Peyer's patch (tissue), 4 donors: ENCODE results near the gene SKAP1.

Experiments
- CTCF ChIP-seq, 6 experiments: fragments of 450-650 bp in 4 of 6; fragments of 200-600 bp in 2 of 6; sonication (generic) in 1 of 6; IDR thresholded peaks; one replicate each; pipeline ENCODE4 v1.5.1; 2017 to 2019; ENCODE audit warnings: antibody characterized with exemption in 6 of 6, mild to moderate bottlenecking in 3 of 6, moderate library complexity in 1 of 6
- POLR2A ChIP-seq, 2 donors: fragments of 450-650 bp; IDR thresholded peaks; one replicate each; pipeline ENCODE4 v1.5.1; 2017; ENCODE audit warnings: antibody characterized with exemption in 2 of 2, mild to moderate bottlenecking in 2 of 2, moderate library complexity in 2 of 2

GRCh38 chr17:48211787-48212186 lies 218.2 kb downstream of the SKAP1 start:
- TF ChIP-seq POLR2A (IDR thresholded peaks at IDR 0.05) (no peak), CTCF (IDR thresholded peaks at IDR 0.05) (no peak)
